Fibroblast of gingiva (primary cell): ENCODE measurements around the gene SPINK9.

Experiments used
- DNase-seq: peaks from one replicate; pipeline ENCODE4 v3.0.0-alpha.2; 2011; ENCODE audit warnings: low read depth

The SPINK9 gene

DNA sequence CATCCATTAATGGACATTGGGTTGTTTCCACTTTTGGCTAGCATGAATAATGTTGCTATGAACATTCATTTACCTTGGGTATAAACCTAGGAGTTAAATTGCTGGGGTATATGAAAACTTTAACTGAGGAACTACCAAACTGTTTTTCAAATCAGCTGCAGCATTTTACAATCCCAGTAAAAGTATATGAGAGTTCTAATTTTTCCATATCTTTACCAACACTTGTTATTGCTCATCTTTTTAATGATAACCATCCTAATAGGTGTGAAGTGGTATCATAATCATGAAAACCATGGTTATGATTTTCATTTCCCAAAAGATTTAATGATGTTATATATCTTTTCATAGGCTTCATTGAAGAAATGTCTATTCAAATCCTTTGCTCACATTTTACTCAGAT is 32.9 kb downstream of the SPINK9 start:
- DNase-seq: no peak

GRCh38 chr5:148372166-148372725 is 36.9 kb downstream of the SPINK9 start:
- DNase-seq: no peak

DNA sequence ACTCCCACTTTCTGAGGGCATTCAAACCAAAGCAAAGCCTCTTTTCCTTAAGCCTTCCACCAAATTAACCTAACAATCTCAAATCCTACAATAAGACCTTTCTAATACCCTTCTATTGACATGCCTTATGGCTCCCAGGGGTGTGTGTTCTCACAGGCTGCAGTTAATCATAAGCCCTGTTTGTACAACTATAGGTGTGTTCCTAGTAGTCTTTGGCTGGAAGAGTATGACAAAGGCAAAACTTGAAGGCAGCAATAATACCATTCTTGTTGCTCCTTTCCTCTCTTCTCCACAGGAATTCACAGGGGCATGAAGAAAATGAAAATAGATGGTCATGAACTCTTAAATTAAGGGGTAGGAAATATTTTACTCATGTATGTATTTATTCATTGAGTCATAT is 37.5 kb downstream of the SPINK9 start:
- DNase-seq: no peak

DNA sequence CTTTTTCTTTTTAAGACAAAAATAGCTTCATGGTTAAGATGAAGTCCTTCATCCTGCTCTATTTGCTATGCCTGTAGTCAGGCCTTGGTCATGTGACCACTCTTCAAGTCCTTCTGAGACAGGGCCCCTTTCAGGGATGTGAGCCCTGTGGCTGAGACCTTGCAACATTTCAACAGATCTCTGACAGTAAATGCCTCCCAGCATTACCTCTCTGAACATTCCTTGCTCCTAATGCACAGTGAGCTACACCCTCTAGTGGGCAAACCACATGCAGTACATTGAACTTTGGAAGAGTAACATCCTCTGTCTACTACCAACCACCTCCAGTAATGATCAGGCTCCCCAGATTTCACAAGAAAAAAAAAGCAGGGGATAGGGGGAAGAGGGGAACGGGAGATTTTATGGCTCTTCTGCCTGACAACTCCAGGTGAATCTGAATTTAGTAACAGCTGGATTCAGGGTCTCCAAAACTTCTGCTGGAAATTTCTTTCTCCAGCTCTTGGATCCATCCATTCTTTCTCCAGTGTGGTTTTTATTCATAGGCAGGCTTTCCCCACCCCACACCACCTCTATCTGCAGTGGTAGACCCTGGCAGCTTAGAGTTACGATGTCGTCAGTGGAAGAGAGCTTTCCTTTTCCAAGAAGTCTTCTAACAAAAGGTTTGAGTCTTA is 39.5 kb downstream of the SPINK9 start:
- peak; percentile 59 for DNase-seq

DNA sequence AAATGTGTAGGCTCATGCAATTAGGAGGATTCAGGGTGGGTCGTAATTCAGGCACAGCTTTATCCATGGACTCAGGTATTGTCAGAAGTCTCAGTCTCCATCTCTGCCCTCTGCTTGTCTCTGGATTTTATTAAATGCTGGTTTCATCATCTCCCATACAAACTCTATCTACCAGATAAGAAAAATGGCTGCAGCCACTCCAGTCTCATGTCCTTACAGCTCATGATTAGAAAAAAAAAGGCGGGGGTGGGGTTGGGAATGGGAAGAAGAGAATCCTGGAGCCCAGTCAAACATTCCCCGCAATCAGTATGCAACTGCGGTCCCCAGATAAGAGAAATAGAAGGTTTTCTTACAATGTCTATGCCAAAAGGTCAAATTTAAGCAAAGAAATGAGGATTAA is 40.8 kb downstream of the SPINK9 start:
- no peak for DNase-seq

DNA sequence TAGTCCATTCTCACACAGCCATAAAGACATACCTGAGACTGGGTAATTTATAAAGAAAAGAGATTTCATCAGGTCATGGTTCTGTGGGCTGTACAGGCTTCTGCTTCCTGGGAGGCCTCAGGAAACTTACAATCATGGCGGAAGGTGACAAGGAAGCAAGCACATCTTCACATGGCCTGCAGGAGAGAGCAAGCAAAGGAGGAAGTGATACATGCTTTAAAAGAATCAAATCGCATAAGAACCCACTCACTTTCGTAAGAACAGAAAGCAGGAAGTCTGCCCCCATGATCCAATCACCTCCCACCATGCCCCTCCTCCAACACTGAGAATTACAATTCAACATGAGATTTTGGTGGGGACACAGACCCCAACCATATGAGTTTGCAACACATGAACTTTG is 43.3 kb downstream of the SPINK9 start:
- DNase-seq: no peak

DNA sequence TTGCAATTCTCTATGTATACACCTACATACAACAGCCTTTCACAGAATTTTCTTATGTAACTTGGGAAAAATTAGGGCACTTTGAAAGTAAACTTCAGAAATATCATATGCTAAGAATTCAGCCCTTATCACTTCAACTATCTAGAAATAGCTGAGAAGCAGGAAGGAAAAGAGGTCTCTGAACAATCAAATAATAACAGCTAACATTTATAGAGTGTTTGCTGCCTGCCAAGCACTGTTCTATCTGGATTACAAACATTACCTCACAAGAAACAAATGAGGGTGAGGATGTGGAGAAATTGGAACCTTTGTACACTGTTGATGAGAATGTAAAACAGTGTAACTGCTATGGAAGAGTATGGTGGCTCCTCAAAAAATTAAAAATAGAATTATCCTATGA is 44.0 kb downstream of the SPINK9 start:
- no peak for DNase-seq

DNA sequence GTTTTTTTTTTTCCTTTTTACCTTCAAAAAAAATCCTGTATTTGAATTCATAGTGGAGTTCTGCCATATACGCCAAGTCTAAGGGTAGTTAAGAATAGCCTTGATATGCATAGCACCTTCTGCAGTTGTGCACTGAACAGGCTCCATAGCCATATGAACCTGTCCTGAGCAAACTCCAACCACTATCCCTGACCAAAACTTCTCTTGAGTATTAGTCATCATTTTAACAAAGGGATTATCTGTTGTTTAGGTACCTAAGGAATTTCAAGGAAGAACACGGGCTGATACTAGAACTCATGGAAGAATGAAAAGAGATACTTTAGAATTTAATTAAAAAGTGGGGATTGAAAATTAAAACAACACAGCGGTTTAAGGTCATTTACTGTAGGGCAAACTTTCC is 46.5 kb downstream of the SPINK9 start:
- no peak for DNase-seq

DNA sequence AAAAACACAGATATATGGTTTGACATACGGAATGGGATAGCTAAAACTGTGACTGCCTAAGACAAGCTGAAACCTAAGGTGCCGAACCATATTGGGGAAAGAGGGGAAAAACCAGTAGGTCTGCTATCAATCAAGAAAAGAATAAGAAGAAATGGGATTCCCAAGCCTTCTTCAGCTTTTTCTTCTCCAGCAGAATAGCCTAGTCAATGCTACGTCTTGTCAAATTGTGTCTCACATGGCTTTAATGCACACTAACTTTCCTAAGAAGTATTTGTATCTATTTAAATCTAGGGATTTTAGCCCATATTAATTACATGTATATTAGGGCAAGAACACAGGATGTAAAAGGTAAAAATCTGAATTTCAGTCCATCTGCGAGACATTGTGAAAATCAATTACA is 47.6 kb downstream of the SPINK9 start:
- no peak for DNase-seq

DNA sequence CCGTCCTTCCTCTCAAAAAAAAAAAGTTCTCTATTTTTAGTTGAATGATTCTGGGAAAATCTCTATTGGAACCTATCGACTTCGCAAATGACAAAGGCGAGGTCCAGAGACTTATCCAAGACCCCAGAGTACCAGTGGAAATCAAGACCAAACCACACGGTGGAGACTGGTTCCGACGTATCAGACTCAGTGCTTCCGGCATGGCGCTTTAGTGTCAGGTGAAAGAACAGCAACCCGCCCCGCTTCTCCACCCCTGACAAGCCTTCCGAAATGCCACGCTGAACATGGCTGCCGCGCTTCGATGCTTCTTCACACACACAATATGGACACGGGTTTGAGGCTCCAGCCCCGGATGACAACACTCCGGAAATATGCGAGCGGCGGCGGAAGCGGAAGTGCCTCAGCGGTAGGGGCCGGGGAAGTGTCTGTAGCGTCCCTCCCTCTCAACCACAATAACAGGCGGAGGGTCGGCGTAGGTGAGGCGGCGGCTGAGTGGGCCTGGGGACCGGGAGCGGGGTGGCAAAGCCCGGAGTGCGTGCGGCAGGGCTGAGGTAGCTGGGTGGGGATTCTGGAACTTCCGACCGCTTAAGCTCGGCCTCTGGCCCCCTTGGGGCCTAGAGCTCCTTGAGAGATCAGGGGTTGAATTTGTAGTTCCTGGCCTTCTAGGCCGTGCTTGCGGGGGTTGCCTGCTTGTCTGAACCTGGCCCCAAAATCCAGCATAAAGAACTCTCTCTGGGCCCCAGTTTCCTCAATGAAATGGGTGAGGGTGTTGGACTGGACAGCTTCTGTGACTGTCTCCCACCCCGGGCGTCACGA is 48.4 kb downstream of the SPINK9 start, which contains the start of gene FBXO38:
Gene FBXO38 (plus strand): TSS at position 395 of the 816 bp plus-strand sequence. CDS start 10,819 bp downstream, outside the sequence.
- DNase-seq: peak; percentile 95

GRCh38 chr5:148384380-148384737 is 49.0 kb downstream of the SPINK9 start:
- DNase-seq: no peak

DNA sequence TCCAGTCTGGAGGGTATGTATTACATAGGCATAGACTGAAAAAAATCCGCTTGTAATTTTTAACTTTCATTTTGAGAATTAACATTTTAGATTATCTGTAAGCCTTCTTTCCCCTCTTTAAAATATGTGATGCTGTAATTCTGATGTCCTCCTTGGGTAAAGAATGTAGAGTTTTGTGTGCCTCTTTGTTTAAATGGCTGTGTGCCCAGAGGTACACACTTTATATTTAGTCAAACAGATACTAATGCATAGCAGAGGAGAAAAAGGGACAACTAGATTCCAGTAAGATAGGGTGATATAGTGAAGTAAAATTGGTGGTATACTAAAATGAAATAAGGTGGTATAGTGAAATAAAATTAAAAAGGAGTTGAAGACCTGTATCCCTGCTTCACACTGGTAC is 49.7 kb downstream of the SPINK9 start:
- no peak for DNase-seq

- DNase-seq: no peak
These were observed 50.7 kb downstream of the SPINK9 start for GRCh38 chr5:148386041-148386440.

- DNase-seq: peak; percentile 58
These were observed 52.0 kb downstream of the SPINK9 start for GRCh38 chr5:148387325-148387724.

GRCh38 chr5:148388696-148389095 is 53.3 kb downstream of the SPINK9 start:
- DNase-seq: no peak
